ENCODE results near the gene SPARC. TPM values are rescaled to one million over a fixed set of nuclear protein-coding genes. Genes with fewer than 3 reads are reported as not detected.
A peak's percentile ranks its signal among the peaks of the same experiment; 100 is the strongest.

SPARC gene
- polyA plus RNA-seq, 1 donor (not counting 4 experiments of a cell fraction or from before 2014, with no cell fraction given): 397 TPM

DNA sequence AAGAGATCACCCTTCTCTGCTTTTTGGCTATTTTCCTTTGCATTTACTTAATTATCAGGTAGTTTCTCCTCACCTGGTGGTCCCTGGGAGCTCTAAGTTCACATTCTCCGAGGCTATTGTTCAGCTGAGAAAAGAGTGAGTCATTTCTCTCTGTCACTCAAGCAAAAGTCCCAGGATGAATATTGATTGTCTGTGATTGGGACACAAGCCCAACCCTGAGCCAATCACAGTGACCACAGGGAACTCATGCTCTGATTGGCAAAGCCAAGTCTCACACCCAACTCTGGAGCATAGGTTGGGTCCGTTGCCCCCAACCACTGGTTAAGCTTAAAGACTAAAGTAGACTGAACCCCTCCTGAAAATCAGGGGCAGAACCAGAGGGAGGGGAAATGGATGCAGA lies 67.8 kb downstream of the SPARC start:
- Histone ChIP-seq H2AFZ (ENCODE audit: control insufficient read depth, low read length) (no peak overlapping the region), H4K20me1 (ENCODE audit: control insufficient read depth, extremely low read depth, insufficient read depth, low read length) (no peaks in the 10 kb centered on the region), H3K27ac (ENCODE audit: control insufficient read depth, insufficient read depth, low read length) (peak overlapping the region; percentile 96), H3K27me3 (ENCODE audit: control insufficient read depth, extremely low read depth, insufficient read depth, low read length) (no peaks in the 10 kb centered on the region), H3K9ac (ENCODE audit: control insufficient read depth, extremely low read depth, insufficient read depth, low read length) (peak overlapping the region; percentile 74), H3K9me1 (ENCODE audit: control insufficient read depth, extremely low read depth, insufficient read depth, low read length) (no peaks in the 10 kb centered on the region), H3K4me1 (ENCODE audit: control insufficient read depth, extremely low read depth, insufficient read depth, low read length) (peaks cover 92% of the 10 kb centered on the region), H3K9me3 (ENCODE audit: control insufficient read depth, low read depth, low read length) (no peaks in the 10 kb centered on the region), H3K4me2 (ENCODE audit: control insufficient read depth, extremely low read depth, insufficient read depth, low read depth, low read length) (peak overlapping the region; percentile 72), H3K4me3 (ENCODE audit: control insufficient read depth in 2 of 3, extremely low read depth in 1 of 3, insufficient read depth in 2 of 3, low read depth in 1 of 3, low read length in 3 of 3) (peak overlapping the region in 1 of 3 experiments; percentile 11), H3K79me2 (ENCODE audit: control insufficient read depth, insufficient read depth, low read length) (no peaks in the 10 kb centered on the region), H3K36me3 (ENCODE audit: control insufficient read depth in 2 of 2, extremely low read depth in 1 of 2, insufficient read depth in 2 of 2, low read length in 2 of 2) (no peaks in the 10 kb centered on the region)
- TF ChIP-seq CTCF (optimal IDR thresholded peaks at IDR 0.05 in 1 of 3, IDR thresholded peaks at IDR 0.05 in 1 of 3, conservative IDR thresholded peaks at IDR 0.05 in 1 of 3; ENCODE audit: extremely low read depth in 1 of 3, insufficient read depth in 2 of 3, low read length in 3 of 3): no peak
- TF ChIP-seq EZH2 (IDR thresholded peaks at IDR 0.05; ENCODE audit: low read length): no peak
- FAIRE-seq: no peak
- dilution Hi-C loops (cut with MboI; ENCODE audit: extremely low pct_ligation_motif_present, low sequenced_read_pairs): no loop called here
- DNase-seq (ENCODE audit: low read depth, low spot score): no peak

- peaks cover 97% of the 10 kb centered on the region for H3K4me1 ChIP-seq (ENCODE audit: control insufficient read depth, extremely low read depth, insufficient read depth, low read length)
- peak overlapping the region; percentile 74 for H3K9ac ChIP-seq (ENCODE audit: control insufficient read depth, extremely low read depth, insufficient read depth, low read length)
- peak overlapping the region; percentile 96 for H3K27ac ChIP-seq (ENCODE audit: control insufficient read depth, insufficient read depth, low read length)
- H4K20me1 ChIP-seq (ENCODE audit: control insufficient read depth, extremely low read depth, insufficient read depth, low read length): no peaks in the 10 kb centered on the region
- no peak for DNase-seq (ENCODE audit: low read depth, low spot score)
- no peaks in the 10 kb centered on the region for H3K9me1 ChIP-seq (ENCODE audit: control insufficient read depth, extremely low read depth, insufficient read depth, low read length)
- H3K36me3 ChIP-seq (ENCODE audit: control insufficient read depth in 2 of 2, extremely low read depth in 1 of 2, insufficient read depth in 2 of 2, low read length in 2 of 2): no peaks in the 10 kb centered on the region
- H3K4me2 ChIP-seq (ENCODE audit: control insufficient read depth, extremely low read depth, insufficient read depth, low read depth, low read length): peak overlapping the region; percentile 72
- TF ChIP-seq CTCF (optimal IDR thresholded peaks at IDR 0.05 in 1 of 3, IDR thresholded peaks at IDR 0.05 in 1 of 3, conservative IDR thresholded peaks at IDR 0.05 in 1 of 3; ENCODE audit: extremely low read depth in 1 of 3, insufficient read depth in 2 of 3, low read length in 3 of 3) (no peak), EZH2 (IDR thresholded peaks at IDR 0.05; ENCODE audit: low read length) (no peak)
- FAIRE-seq: peak; percentile 67
- dilution Hi-C loops (cut with MboI; ENCODE audit: extremely low pct_ligation_motif_present, low sequenced_read_pairs): no loop called here
- H3K4me3 ChIP-seq (ENCODE audit: control insufficient read depth in 2 of 3, extremely low read depth in 1 of 3, insufficient read depth in 2 of 3, low read depth in 1 of 3, low read length in 3 of 3): peak overlapping the region in 1 of 3 experiments; percentile 11
- no peak overlapping the region for H2AFZ ChIP-seq (ENCODE audit: control insufficient read depth, low read length)
- no peaks in the 10 kb centered on the region for H3K9me3 ChIP-seq (ENCODE audit: control insufficient read depth, low read depth, low read length)
- no peaks in the 10 kb centered on the region for H3K27me3 ChIP-seq (ENCODE audit: control insufficient read depth, extremely low read depth, insufficient read depth, low read length)
- H3K79me2 ChIP-seq (ENCODE audit: control insufficient read depth, insufficient read depth, low read length): no peaks in the 10 kb centered on the region
These were observed 68.6 kb downstream of the SPARC start for GRCh38 chr5:151617841-151618710.

Data from keratinocyte (primary cell).